ENCODE measurements around the gene DACT1. TPM values are rescaled to one million over a fixed set of nuclear protein-coding genes. Genes with fewer than 3 reads are reported as not detected.

Gene DACT1
- total and polyA plus RNA-seq, 2 experiments from 2014 or later = 6.8 to 26.9 TPM

DNA sequence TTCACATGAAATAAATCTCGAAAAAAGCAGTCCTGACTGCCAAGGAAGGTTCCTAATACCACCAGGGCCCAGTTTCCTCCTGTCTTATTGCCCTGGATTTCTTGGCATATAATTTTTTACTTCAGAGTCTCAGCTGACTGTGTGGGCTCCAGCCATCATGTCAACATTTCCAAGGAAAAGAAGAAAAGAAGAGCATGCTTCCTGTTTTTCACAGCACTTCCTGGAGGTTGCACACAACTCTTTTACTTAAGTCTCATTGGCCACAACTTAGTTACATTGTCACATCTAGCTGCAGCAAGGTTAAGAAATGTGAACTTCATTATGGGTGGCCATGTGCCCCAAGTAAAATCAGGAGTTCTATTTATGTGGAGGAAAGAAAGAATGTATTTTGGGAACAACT, 24.3 kb downstream of the DACT1 start:
- TF ChIP-seq EZH2phosphoT487 (IDR thresholded peaks at IDR 0.05; ENCODE audit: insufficient read depth, low read depth) (no peak), EZH2 (IDR thresholded peaks at IDR 0.05; ENCODE audit: insufficient read depth, poor library complexity, severe bottlenecking) (no peak)
- Histone ChIP-seq H3K4me3 (no peak overlapping the region), H3K9me3 (ENCODE audit: low read depth) (no peaks in the 10 kb centered on the region), H3K9me2 (ENCODE audit: insufficient read depth) (no peaks in the 10 kb centered on the region), H3K36me3 (ENCODE audit: low read depth) (no peaks in the 10 kb centered on the region), H3K27ac (no peak overlapping the region), H3K4me2 (ENCODE audit: unreplicated experiment) (no peak overlapping the region), H3K9ac (no peak overlapping the region), H2AFZ (no peak overlapping the region), H3K4me1 (ENCODE audit: insufficient read depth) (peaks cover 14% of the 10 kb centered on the region), H3K27me3 (replicated peaks; ENCODE audit: insufficient read depth) (no peaks in the 10 kb centered on the region), H3K79me2 (ENCODE audit: insufficient read depth) (no peaks in the 10 kb centered on the region), H3F3A (ENCODE audit: insufficient read depth) (0 out of 2 replicates have a peak, but pooled peaks cover 10% of the 10 kb centered on the region), H4K20me1 (ENCODE audit: insufficient read depth) (no peaks in the 10 kb centered on the region)
- DNase-seq = no peak
- in situ Hi-C loops (cut with MboI) = no loop called here
- whole genome bisulfite sequencing, 2 experiments (ENCODE audit: low coverage in 1 of 2, low lambda C conversion rate in 2 of 2, missing lambda C conversion rate in 2 of 2) = 49 to 67% methylated on average over 1 of the region's 1 CpG

GRCh38 chr14:58662759-58663158, 25.0 kb downstream of the DACT1 start:
- Histone ChIP-seq H3K27me3 (replicated peaks; ENCODE audit: insufficient read depth) (no peaks in the 10 kb centered on the region), H3K4me2 (ENCODE audit: unreplicated experiment) (no peak overlapping the region), H3K36me3 (ENCODE audit: low read depth) (no peaks in the 10 kb centered on the region), H3K4me1 (ENCODE audit: insufficient read depth) (peaks cover 14% of the 10 kb centered on the region), H2AFZ (no peak overlapping the region), H3K27ac (no peak overlapping the region), H3K4me3 (no peak overlapping the region), H3K9ac (no peak overlapping the region), H3K9me3 (ENCODE audit: low read depth) (no peaks in the 10 kb centered on the region), H3F3A (ENCODE audit: insufficient read depth) (0 out of 2 replicates have a peak, but pooled peaks cover 10% of the 10 kb centered on the region), H3K79me2 (ENCODE audit: insufficient read depth) (no peaks in the 10 kb centered on the region), H3K9me2 (ENCODE audit: insufficient read depth) (no peaks in the 10 kb centered on the region), H4K20me1 (ENCODE audit: insufficient read depth) (no peaks in the 10 kb centered on the region)
- in situ Hi-C loops (cut with MboI) = no loop called here
- WGBS, 2 experiments (ENCODE audit: low coverage in 1 of 2, low lambda C conversion rate in 2 of 2, missing lambda C conversion rate in 2 of 2) = 92 to 95% methylated on average over 2 of the region's 2 CpGs
- no peak for DNase-seq
- no peak for TF ChIP-seq EZH2phosphoT487 (IDR thresholded peaks at IDR 0.05; ENCODE audit: insufficient read depth, low read depth)
- no peak for TF ChIP-seq EZH2 (IDR thresholded peaks at IDR 0.05; ENCODE audit: insufficient read depth, poor library complexity, severe bottlenecking)

- Histone ChIP-seq H3K36me3 (ENCODE audit: low read depth) (no peaks in the 10 kb centered on the region), H3K9me3 (ENCODE audit: low read depth) (no peaks in the 10 kb centered on the region), H3K4me3 (no peak overlapping the region), H3K27me3 (replicated peaks; ENCODE audit: insufficient read depth) (no peaks in the 10 kb centered on the region), H3F3A (ENCODE audit: insufficient read depth) (0 out of 2 replicates have a peak, but pooled peaks cover 10% of the 10 kb centered on the region), H4K20me1 (ENCODE audit: insufficient read depth) (no peaks in the 10 kb centered on the region), H3K79me2 (ENCODE audit: insufficient read depth) (no peaks in the 10 kb centered on the region), H3K9ac (no peak overlapping the region), H3K4me1 (ENCODE audit: insufficient read depth) (peaks cover 14% of the 10 kb centered on the region), H3K9me2 (ENCODE audit: insufficient read depth) (no peaks in the 10 kb centered on the region), H2AFZ (no peak overlapping the region), H3K4me2 (ENCODE audit: unreplicated experiment) (peak overlapping the region; percentile 0), H3K27ac (no peak overlapping the region)
- in situ Hi-C loops (cut with MboI) = no loop called here
- 0 to 2% methylated on average over 2 of the region's 2 CpGs for WGBS, 2 experiments (ENCODE audit: low coverage in 1 of 2, low lambda C conversion rate in 2 of 2, missing lambda C conversion rate in 2 of 2)
- DNase-seq = peak; percentile 71
- no peak for TF ChIP-seq EZH2 (IDR thresholded peaks at IDR 0.05; ENCODE audit: insufficient read depth, poor library complexity, severe bottlenecking)
These were observed 25.8 kb downstream of the DACT1 start for GRCh38 chr14:58663494-58664111.

GRCh38 chr14:58665773-58666500, 28.2 kb downstream of the DACT1 start:
- H3K9me2 ChIP-seq (ENCODE audit: insufficient read depth) = no peaks in the 10 kb centered on the region
- no peak overlapping the region for H2AFZ ChIP-seq
- peak; percentile 14 for DNase-seq
- H4K20me1 ChIP-seq (ENCODE audit: insufficient read depth) = no peaks in the 10 kb centered on the region
- 78 to 79% methylated on average over 3 of the region's 3 CpGs for WGBS, 2 experiments (ENCODE audit: low coverage in 1 of 2, low lambda C conversion rate in 2 of 2, missing lambda C conversion rate in 2 of 2)
- no peak overlapping the region for H3K4me2 ChIP-seq (ENCODE audit: unreplicated experiment)
- H3K36me3 ChIP-seq (ENCODE audit: low read depth) = no peaks in the 10 kb centered on the region
- no peak overlapping the region for H3K4me3 ChIP-seq
- no peak overlapping the region for H3K9ac ChIP-seq
- in situ Hi-C loops (cut with MboI) = no loop called here
- TF ChIP-seq EZH2 (IDR thresholded peaks at IDR 0.05; ENCODE audit: insufficient read depth, poor library complexity, severe bottlenecking) = no peak
- TF ChIP-seq EZH2phosphoT487 (IDR thresholded peaks at IDR 0.05; ENCODE audit: insufficient read depth, low read depth) = no peak
- no peaks in the 10 kb centered on the region for H3K79me2 ChIP-seq (ENCODE audit: insufficient read depth)
- peaks cover 14% of the 10 kb centered on the region for H3K4me1 ChIP-seq (ENCODE audit: insufficient read depth)
- no peak overlapping the region for H3K27ac ChIP-seq
- 0 out of 2 replicates have a peak, but pooled peaks cover 10% of the 10 kb centered on the region for H3F3A ChIP-seq (ENCODE audit: insufficient read depth)
- H3K9me3 ChIP-seq (ENCODE audit: low read depth) = no peaks in the 10 kb centered on the region
- H3K27me3 ChIP-seq (replicated peaks; ENCODE audit: insufficient read depth) = no peaks in the 10 kb centered on the region
